ENCODE data around the gene GALNT12.

GALNT12 gene, protein sequence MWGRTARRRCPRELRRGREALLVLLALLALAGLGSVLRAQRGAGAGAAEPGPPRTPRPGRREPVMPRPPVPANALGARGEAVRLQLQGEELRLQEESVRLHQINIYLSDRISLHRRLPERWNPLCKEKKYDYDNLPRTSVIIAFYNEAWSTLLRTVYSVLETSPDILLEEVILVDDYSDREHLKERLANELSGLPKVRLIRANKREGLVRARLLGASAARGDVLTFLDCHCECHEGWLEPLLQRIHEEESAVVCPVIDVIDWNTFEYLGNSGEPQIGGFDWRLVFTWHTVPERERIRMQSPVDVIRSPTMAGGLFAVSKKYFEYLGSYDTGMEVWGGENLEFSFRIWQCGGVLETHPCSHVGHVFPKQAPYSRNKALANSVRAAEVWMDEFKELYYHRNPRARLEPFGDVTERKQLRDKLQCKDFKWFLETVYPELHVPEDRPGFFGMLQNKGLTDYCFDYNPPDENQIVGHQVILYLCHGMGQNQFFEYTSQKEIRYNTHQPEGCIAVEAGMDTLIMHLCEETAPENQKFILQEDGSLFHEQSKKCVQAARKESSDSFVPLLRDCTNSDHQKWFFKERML

DNA sequence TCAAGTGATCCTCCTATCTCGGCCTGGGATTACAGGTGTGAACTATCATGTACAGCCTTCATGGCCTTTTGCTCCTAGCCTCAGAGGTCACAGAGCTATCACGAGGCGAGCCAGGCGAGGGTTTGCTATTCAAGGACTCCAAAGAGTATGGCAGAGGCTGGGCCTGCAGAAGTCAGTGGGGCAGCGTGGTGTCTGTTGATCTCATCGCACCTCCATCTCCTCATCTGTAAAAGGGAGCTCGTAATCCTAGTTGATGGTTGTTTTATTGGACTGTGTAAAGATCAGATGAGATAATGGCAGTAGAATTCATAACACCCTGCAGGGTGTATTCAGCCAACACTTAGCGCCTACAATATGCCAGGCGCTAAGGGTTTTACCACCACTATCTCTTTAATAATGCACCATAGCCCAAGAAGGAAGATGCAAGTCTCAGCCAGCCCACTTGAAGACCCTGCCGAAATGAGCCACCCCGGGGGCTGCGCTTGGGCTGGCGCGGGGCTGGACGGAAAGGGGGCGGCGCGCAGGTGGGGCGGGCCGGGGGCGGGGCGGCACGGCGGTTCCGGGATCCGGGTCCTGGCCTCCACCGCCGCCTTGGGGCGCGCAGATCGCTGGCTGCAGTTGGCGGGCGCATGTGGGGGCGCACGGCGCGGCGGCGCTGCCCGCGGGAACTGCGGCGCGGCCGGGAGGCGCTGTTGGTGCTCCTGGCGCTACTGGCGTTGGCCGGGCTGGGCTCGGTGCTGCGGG, at the start of gene GALNT12:
GALNT12 (plus strand) TSS at position 601 of the 744 bp plus-strand sequence; CDS start at position 630, 29 bp downstream.
- peak; percentile 84 for DNase-seq

DNA sequence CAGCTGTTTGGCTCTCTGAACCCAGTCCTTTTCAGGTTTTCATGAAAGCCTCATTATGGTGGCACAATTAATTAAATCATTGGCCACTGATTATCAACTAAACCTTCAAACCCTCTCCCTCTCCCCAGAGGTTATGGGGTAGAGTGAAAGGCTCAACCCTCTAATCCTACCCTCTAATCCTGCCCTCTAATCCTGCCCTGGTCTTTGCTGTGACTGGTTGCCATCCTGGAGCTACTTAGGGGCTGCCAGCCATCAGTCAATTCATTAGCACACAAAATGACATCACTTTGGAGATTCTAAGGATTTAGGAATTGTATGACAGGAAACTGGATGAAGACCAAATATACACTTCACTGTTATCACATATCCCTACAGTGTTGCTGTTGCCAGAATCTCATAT, 47.2 kb upstream of the GALNT12 start:
- DNase-seq, result no peak

DNA sequence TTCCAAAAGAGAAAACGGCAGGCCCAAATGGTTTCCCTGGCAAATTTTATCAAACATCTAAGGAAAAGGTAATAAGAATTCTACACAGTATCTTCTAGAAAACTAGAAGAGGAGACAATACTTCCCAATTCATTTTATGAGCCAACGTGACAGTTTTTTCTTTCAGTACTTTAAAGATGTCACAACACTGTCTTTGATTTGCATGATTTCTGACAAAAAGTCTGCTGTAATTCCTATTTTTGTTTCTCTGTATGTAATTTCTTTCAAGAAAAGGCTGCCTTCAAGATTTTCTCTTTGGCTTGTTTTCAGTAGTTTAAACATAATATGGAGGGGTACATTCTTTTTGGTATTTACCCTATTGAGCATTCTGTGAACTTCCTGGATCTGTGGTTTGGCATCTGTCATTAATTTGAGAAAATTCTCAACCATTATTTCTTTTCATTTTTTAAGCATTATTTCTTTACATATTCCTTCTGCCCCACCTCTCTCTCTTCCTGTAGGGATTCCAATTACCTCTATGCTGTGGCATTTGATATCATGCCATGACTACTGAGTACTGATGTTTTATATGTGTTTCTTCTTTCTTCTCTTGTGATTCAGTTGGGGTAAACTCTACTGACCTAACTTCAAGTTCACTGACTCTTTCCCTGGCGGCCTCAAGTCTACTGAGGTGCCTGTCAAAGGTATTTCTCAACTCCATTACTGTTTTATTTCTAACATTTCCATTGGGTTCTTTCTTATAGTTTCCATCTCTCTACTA, 43.3 kb upstream of the GALNT12 start:
- DNase-seq, result no peak

DNA sequence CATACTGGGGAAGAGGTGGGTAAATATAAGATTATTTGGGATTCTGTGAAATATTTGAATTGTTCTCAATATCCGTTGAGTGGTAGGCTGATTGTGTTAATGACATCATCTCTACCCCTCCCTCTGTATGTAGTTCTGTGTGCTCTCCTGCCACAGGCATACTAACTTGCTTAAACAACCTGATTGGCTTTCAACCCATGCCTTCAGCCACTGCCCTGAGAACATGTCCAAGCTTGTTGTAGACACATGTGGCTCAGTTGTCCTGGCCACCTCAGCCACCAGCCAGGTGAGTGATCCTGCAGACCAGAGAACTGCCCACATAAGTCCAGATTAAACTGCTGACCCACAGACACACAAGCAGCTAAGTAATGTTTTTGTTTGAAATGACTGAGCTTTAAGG, 42.2 kb upstream of the GALNT12 start:
- DNase-seq, result no peak

DNA sequence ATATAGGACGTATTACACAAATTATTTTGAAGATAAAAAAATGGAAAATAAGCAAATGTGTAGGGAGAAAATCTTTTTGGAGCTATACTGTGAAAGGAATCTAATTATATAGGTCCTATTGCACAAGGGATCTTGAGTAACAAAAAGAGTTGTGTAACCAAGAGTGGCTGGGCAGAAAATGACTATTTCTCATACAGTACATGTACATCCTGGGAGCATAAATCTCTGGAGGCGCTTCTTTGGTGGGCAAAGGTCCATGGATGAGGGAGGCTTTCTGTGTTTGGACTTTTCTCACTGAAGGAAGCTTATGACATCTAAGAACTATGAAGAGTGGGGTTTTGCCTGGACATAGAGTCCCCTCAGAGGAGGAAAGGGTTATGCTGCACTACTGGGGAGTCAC, 40.9 kb upstream of the GALNT12 start:
- DNase-seq, result no peak

DNA sequence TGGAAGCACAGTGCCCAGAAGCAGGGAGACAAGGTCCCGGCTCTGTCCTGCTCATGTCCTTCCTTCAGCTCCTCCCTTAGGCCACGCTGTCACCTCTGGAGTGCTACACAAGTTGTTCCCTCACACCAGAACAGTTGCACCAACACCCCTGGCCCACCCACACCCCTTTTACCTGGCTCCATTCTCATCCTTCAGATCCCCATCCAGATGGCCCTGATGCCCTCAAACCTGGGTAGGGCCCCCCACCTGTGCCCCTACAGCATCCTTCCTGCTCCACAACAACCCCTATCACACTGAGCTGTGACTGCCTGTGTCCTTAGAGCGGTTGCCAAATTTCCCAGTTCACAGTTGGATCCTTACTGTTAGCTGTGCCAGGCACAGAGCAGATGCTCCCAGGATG, 40.3 kb upstream of the GALNT12 start:
- DNase-seq, result no peak

DNA sequence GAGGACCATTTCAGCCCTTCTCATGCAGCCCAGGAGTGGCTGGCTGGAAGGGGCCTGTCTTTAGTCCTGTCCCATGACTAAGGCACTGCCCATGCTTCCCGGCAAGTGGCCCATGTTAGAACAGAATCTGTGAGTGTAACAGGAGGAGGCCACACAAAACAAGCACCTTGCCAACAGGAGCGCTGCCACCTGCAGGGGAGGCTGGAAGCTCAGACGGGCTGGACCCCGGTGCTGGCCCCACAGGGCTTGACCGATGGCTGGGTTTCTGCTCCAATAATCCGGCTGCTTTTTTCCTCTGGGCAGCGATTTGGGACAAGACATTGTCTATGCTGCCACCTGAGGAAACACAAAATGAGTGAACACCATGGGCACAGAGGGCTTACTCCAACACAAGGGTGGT, 39.6 kb upstream of the GALNT12 start:
- DNase-seq, result no peak

DNA sequence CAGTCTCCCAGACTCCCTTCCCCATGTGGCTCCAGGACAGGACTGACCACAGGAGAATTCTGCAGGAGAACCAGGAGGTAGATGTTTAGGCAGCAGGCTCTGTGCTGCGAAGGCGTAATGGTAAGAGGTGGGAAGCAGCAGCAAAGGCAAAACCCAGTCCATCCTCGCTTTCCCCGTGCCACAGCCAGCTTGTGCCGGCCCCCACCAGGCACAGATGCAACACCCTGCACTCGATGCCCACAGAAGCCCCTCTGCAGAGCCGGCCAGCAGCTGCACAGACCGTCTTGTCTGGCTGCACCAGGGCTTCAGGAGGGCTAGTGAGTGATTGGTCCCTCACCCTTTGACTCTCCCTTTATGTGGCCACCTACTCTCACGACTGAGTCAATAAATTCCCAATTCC, 39.1 kb upstream of the GALNT12 start:
- DNase-seq, result no peak

DNA sequence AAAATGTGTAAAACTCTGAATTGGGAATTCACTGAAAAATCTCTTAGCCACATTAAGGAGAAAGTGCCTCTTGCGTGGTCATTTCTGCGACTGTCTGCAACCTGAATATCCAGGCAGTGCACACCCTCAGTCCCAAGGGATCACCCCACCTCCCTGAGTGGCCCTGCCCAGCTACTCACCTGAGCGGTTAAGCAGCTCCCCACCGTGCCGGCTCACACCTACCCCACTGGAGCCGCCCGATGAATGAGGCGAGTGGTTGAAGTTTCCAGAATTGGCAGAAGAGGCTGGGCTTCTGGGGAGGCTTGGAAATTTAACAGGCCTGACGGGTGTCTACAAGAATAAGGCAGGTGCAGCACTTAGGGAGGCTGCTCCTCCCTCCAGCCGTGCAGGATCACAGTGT, 36.8 kb upstream of the GALNT12 start:
- no peak for DNase-seq

DNA sequence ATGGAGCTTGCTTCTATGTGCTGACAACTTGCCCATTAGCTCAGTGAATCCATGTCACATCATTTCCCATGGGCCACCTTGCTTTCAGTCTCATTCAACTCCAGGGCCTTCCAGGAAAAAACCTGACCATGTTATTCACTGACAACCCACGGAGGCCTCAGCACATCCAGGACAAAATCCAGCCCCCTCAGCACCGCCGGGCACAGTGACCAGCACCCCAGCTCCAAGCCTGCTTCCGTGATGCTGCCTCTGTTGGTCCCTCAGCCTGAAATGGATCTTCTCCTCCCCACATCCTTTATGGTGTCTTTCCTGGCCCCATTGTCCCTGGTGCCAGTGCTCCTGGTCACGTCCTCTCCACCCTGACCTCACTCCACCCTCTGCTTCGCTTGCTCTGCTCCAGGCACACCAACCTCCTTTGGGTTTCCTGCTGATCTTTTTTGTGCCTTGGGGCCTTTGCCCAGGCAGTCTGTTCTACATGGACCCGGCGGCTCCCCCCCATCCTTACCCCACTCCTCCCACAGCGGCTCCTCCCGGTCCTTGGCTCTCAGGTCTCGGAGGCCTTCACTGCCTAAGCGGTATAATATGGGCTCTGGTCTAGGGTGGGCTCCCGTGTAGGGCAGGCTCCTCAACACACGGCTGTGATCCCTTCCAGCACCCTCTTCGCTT, 36.1 kb upstream of the GALNT12 start:
- no peak for DNase-seq

DNA sequence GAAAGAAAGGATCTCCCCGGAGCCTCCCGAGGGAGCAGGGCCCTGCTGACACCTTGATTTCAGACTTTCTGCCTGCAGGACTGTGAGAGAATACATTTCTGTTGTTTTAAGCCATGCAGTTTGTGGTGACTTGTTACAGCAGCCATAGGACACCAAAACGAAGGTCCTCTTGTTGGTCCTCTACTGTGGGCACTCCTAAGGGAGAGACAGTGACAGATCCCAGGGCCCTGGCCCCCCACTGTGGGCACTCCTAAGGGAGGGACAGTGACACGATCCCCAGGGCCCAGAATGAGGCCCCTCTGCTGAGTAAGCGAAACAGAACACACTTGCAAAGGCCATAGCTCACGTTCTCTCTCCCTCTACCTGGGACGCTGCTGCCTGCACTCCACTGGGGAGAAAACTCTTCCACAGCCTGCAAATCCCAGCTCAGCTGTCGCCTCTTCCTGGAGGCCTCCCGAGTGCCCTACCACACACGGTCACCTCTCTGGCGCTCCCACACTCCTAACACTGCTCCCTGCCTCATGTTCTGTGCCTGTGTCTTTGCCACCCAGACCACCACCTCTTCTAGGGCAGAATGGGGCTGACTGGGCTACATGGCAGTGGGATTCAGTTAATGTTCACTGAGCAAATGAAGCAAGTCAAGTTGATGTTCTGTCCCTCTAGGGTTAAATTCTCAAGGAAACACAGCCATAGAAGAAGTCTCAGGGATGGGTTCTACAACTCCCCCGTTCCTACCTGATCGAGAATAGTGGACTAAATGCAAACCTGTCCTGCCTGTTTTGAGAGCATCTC, 34.9 kb upstream of the GALNT12 start:
- DNase-seq, result no peak

DNA sequence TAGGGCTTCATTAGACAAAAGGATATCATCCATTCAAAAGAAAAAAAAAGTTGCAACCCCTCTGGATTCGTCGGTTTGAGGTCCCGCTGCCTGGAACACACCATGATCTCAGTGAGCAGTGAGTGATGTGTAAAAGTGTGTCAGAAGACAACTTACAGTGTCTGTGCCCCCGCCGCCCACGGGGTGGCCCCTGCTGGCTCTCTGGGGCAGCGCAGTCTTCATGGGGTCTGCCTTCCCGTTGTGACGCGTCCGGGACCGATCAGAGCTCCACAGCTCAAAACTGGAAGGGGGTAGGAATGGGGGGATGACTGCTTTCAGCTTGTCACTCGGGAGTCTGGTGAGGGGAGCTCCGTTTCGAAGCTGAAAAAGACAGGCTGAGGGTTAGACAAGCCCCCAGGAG, 33.7 kb upstream of the GALNT12 start:
- DNase-seq, result no peak

DNA sequence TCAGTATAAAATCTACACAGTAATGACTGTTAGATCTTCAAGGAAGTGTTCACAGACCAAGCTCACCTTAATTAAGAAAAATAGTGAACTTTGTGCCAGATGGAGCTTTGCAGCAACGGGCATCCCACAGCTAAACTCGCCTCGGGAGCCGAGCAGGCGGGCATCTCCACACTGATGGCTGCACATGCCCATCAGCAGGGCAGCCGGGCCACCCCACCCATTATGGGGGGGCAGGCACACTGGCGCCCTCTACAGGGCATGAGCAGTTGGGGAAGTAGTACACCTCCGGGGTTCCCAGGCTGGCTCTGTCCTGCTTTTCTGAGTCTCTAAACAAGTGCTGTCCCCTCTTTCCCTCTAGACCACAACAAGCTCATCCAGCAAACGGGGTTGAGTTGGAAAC, 32.7 kb upstream of the GALNT12 start:
- DNase-seq, result no peak

DNA sequence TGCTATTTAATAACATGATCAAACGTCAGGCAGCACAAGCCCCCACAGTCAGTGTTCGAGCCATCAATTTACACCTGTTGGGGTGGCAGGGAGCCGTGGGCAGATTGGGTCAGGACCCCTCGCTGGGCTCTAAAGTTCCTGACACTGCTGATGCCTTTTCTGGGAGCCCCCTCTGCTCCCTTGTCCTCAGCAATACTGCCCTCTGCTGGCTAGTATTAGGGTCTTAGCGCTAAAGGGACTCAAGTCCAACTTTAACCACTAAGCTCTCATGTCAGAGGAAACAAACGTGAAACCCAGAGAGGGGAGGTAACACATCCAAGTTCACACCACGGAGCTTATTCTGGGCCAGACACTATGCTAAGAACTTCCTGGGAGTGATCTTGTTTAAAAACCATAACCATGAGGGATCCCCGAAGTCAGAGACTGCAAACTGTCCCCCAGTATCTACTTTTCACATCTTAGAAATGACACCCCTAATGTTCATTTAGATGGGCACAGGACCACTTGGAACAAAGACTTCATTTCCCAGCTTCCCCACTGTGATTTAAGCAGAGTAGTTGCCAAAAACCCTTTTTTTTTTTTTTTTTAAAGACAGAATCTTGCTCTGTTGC, 31.5 kb upstream of the GALNT12 start:
- no peak for DNase-seq

DNA sequence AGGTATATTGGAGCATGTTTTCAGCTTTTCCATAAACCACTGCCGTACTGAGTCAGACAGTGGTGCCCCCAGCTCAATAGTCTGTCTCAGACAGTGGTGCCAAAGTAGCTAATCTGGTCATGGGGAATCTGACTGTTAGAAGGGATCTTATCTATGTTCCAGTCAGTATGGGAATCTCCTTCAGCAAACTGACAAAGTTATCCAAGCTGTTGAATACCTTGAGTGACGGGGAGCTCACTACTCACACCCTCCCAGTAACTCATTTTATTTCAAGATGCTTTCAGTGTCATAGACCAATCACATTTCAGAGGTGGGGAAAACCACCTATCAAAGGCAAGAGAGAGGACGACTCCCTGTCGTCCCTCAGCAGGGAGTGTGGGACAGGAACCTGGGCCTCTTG, 29.9 kb upstream of the GALNT12 start:
- no peak for DNase-seq

DNA sequence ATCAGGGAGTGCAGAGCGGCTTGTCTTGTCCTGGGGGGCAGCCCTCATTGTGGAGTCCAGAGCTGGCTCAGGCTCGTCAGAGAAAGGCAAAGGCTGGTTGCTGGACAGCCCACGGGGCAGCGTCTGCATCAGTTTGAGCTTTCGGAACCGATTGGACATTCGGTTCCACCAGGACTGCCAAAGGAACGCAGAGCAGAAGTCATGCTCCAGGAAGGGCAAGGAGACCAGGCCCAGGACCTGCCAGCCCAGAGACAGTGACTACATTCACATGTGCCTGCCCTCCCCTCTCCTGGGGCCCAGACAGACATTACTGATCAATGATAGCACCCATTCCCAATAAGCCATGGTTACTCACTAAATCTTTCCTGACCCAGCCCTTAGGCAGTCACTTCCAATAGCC, 29.2 kb upstream of the GALNT12 start:
- no peak for DNase-seq

DNA sequence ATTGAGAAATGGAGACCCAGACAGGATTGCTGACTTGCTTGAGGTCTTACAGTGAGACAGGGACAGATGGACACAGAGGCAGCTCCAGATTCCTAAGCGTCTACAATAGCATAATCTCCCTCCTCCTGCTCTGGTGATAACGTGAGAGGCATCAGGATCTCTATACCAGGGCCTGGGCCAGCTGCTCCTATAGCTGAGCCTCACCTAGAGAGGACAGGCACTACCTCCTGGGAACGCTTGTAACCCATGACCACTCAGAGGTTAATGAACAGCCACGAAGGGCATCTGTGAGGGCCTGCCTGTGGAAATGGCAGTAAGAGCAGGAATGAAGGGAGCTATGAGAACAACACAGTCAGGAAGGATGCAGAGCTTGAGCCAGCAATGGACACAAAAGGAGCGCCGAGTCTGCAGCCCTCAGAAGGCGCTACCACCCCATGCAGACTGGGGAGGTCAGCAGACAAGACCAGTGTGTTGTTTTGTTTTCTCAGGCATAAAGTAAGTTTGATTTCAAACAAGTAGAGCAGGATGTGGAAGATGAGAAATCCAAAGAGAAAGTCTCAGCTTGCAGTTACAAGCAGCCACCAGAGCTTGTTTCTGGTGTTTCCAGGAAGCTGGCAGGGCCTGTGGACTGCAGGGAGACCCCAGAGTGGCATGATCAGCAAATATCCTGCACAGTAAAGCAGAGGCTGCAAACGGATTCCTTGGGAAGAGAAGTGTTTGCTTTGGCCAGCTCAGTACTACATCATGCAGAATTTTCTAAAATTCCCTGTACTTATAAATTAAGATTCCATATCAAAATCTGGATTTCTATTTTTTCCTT, 28.5 kb upstream of the GALNT12 start:
- DNase-seq, result no peak

DNA sequence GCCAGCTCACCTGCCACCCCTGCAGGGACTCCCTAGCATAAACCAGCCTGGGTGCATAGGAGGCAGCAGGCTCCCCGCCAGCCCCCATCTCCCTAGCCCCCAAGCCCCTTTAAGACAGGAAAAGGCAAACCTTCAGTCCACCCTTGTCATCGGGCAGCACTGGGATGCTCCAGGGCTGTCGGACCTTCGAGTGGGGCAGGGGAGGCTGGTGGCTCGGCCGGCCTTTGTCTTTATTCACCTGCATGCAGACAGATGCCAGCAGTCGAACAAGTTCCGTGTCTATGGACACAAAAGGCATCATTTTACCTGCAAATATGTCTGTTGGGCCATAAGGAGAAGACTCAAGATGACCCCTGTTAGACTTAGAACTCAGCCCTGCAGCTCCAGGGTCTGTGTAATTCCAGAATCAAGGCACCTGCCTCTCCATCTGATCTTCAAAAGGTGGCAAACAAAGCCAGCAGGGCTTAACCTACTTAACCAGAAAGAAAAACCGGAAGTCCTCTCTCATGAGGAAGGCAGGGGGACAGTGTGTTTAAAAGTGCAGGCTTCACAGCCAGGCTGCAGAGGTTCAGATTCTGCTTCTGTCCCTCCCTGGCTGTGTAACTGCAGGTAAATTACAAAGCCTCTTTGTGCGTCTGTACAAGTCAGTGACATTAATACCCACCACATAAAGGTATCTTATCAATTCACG, 27.3 kb upstream of the GALNT12 start:
- DNase-seq, result no peak

DNA sequence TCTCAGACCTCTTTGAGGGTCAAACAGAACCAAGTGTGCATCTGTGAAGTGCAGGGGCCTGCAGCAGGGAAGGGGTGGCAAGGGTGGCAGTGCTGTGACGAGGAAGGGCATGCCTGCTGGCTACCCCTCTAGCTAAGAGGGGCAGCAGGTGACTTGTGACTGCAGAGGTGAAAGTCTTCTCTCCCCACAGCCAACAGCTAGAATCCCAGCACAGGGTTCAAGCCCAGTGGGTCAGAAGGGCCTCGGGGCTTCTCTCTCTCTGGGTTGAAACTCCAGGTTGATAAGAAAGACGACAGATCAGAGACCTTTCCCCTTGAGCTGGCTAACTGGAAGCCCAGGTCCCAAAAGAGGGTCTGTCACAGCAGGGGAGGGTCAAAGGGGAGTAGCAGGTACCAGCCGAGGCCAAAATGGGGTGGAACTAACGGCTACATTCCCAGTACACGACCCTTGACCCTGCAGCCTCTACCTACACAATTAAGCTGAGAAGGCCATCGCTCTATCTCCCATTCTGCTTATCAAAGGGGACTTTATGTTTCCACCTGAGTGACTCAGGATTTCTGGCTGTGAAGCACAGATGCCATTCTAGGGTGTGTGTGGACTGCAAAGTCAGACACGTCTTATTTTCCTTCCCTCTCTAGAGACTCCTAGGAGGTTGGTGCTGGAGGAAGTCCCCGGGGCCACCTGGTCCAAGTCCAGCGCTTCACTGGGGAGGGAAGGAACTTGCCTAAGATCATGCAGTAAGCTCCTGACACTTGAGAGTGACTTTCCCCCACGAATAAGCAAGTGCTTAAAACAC, 25.7 kb upstream of the GALNT12 start:
- DNase-seq, result no peak
